ACC112 (cell line): ENCODE results near the gene ZNF575.

Experiments
- H2AFZ ChIP-seq: fragments of 200-600 bp; sonication (generic); one replicate; pipeline ENCODE4 v1.6.0; 2017; ENCODE audit warnings: antibody characterized with exemption, low read length; ENCODE audit not compliant: unreplicated experiment
- H3K27ac ChIP-seq: fragments of 200-600 bp; sonication (generic); 2 replicates; pipeline ENCODE4 v1.5.1; 2014; ENCODE audit warnings: low read depth, mild to moderate bottlenecking, antibody characterized with exemption, low read length, moderate library complexity
- H3K27me3 ChIP-seq: fragments of 200-600 bp; sonication (generic); 2 replicates; pipeline ENCODE4 v1.6.1; 2014; ENCODE audit warnings: mild to moderate bottlenecking, antibody characterized with exemption, low read length, moderate library complexity, mixed read lengths; ENCODE audit not compliant: insufficient read depth
- H3K36me3 ChIP-seq: fragments of 200-600 bp; sonication (generic); 2 replicates; pipeline ENCODE4 v1.6.1; 2016; ENCODE audit warnings: mild to moderate bottlenecking, antibody characterized with exemption, low read length, moderate library complexity, mixed read lengths; ENCODE audit not compliant: insufficient read depth
- H3K4me1 ChIP-seq: fragments of 200-600 bp; sonication (generic); one replicate; pipeline ENCODE4 v1.6.1; 2016; ENCODE audit warnings: low read length, mixed read lengths; ENCODE audit not compliant: insufficient read depth, unreplicated experiment, control insufficient read depth
- H3K4me3 ChIP-seq: fragments of 200-600 bp; sonication (generic); 2 replicates; pipeline ENCODE4 v1.5.1; 2014; ENCODE audit warnings: mild to moderate bottlenecking, low read depth, low read length
- H3K79me2 ChIP-seq: fragments of 200-600 bp; sonication (generic); one replicate; pipeline ENCODE4 v1.6.0; 2016; ENCODE audit warnings: low read length; ENCODE audit not compliant: control insufficient read depth, unreplicated experiment, insufficient read depth

The ZNF575 gene

DNA sequence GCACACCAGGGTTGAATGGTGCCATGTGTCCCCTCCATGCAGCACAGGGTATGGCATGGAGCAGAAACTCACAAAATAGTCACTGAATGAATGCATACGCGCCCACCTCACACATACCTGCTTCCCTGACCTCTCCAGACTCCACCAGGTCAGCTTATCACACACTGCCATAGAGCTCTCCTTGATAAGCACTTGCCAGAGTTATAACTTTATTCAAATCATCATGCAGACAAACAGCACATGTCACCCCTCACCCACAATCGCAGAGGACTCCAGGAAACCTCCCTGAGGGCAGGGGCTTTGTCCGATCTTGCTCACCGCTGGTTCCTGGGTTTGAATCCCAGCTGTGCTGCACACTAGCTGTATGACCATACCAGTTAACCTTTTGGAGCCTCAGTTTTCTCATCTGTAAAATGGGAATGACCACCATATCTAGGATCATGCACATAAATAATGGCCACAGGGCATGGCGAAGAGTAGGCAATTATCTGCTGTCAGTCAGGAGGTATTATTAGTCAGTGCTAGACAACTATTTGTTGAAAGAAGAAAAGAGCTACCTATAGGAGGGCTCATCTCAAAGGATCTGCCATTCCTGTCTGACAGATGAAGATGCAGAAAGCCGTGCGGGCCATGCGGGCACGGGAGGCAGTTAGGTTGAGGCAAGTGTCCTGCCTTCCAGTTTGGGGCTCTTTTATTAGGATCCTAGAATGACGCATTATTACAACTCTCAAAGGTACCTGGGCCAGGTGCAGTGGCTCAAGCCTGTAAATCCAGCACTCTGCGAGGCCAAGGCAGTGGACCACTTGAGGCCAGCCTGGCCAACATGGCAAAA is 28.4 kb downstream of the ZNF575 start:
- Histone ChIP-seq H3K27me3 (no peaks in the 10 kb centered on the region), H3K4me1 (peaks cover 8% of the 10 kb centered on the region), H3K27ac (peak overlapping the region; percentile 45; the same call in 1 of the 2 replicates), H2AFZ (no peak overlapping the region), H3K4me3 (no peak overlapping the region), H3K36me3 (0 out of 2 replicates have a peak, but pooled peaks cover 6% of the 10 kb centered on the region), H3K79me2 (peaks cover 2% of the 10 kb centered on the region)

DNA sequence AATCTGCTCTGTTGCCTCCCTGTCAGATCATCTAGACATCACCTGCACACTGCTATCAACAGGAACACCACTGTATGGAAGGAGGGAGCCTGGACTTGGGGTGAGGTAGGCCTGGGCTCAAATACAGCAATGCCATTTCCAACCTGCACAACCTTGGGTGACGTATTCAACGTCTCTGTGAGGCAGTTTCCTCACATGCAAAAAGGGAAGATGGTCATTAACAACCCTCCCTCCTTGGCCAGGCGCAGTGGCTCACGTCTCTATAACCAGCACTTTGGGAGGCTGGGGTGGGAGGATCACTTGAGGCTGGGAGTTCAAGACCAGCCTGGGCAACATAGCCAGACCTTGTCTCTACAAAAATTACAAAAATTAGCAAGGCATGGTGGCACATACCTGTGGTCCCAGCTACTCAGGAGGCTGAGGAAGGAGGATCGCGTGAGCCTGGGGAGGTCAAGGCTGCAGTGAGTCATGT is 29.3 kb downstream of the ZNF575 start:
- Histone ChIP-seq H3K4me1 (peaks cover 8% of the 10 kb centered on the region), H3K27ac (peak overlapping the region; percentile 39; the same call in 1 of the 2 replicates)

DNA sequence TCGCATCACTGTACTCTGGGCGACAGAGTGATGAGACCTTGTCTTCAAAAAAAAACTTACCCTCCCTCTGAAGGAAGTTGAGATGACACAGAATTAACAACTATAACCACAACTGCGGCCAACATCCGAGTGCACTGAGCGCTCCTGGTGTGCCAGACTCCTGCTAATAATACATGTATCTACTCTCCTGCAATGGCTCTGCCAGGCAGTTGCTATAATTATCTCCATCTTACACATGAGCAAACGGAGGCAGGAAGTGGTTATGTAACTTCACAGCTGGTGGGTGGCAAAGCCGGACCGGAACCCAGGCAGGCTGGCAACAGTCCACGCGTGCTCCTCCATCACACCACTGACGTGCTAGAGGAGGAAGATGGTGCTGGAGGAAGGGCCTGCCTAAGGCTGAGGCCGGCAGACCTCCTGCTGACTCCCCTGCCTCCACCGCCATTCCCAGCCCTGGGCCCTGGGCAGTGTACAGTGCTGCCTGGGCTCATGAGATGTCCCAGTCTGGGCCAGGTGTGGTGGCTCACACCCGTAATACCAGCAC is 29.8 kb downstream of the ZNF575 start:
- H3K4me3 ChIP-seq: no peak overlapping the region
- H2AFZ ChIP-seq: no peak overlapping the region
- 0 out of 2 replicates have a peak, but pooled peaks cover 6% of the 10 kb centered on the region for H3K36me3 ChIP-seq
- peak overlapping the region; percentile 47 for H3K27ac ChIP-seq
- H3K4me1 ChIP-seq: peaks cover 7% of the 10 kb centered on the region
- no peaks in the 10 kb centered on the region for H3K27me3 ChIP-seq
- peaks cover 2% of the 10 kb centered on the region for H3K79me2 ChIP-seq

More for the DNA sequence above, 29.3 kb downstream of the ZNF575 start:
- no peak overlapping the region for H3K4me3 ChIP-seq
- peaks cover 2% of the 10 kb centered on the region for H3K79me2 ChIP-seq
- H3K36me3 ChIP-seq: 0 out of 2 replicates have a peak, but pooled peaks cover 6% of the 10 kb centered on the region
- no peak overlapping the region for H2AFZ ChIP-seq
- no peaks in the 10 kb centered on the region for H3K27me3 ChIP-seq

DNA sequence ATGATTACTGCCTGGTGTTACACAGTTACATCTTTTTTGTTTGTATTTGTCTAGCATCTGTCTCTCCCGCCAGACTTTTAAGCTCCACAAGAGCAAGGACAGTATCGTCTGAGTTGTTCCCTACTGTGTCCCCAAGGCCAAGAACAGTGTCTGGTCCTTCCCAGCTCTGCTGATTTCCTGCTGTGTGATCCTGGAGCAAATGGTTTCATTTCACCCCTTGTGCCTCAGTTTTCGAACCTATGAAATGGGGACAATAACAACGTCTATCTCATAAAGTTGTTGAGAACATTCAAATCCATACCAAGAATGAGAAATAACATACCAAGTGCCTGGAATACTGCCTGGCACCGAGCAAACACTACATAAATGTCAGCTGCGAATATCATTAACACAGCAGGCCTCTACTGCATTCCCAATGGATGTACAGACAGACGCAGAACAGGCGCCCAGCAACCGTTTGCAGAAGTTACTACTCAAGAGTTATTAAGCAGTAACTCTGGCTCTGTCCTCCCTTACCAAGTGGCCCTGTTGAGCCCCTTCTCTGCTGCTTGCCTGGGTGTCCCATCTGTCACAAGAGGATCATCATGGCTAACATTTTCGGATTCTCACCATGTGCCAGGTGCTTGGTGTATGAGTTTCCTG is 30.9 kb downstream of the ZNF575 start:
- Histone ChIP-seq H3K4me3 (no peak overlapping the region), H3K27me3 (no peaks in the 10 kb centered on the region), H3K79me2 (peaks cover 2% of the 10 kb centered on the region), H3K36me3 (0 out of 2 replicates have a peak, but pooled peaks cover 6% of the 10 kb centered on the region), H3K27ac (peak overlapping the region; percentile 47; the same call in 1 of the 2 replicates), H2AFZ (no peak overlapping the region), H3K4me1 (peaks cover 5% of the 10 kb centered on the region)

DNA sequence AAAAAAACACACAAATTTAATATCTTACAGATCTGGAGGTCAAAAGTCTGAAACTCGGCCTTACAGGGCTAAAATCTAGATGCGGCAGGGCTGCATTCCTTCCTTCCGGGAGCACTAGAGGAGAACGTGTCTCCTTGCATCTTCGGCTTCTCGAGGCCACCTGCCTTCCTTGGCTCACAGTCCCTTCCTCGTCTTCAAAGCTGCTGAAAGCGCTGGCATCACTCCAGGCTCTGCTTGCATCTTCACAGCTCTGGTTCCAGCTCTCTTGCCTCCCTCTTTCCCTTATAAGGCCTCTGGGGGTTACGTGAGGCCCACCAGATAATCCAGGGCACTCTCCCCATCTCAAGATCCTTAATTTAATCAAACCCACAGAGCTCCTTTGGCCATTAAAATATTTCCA is 31.8 kb downstream of the ZNF575 start:
- Histone ChIP-seq H3K36me3 (0 out of 2 replicates have a peak, but pooled peaks cover 6% of the 10 kb centered on the region), H3K79me2 (peaks cover 2% of the 10 kb centered on the region), H3K4me1 (peaks cover 5% of the 10 kb centered on the region), H3K27me3 (no peaks in the 10 kb centered on the region), H3K4me3 (no peak overlapping the region), H3K27ac (no peak overlapping the region), H2AFZ (no peak overlapping the region)

DNA sequence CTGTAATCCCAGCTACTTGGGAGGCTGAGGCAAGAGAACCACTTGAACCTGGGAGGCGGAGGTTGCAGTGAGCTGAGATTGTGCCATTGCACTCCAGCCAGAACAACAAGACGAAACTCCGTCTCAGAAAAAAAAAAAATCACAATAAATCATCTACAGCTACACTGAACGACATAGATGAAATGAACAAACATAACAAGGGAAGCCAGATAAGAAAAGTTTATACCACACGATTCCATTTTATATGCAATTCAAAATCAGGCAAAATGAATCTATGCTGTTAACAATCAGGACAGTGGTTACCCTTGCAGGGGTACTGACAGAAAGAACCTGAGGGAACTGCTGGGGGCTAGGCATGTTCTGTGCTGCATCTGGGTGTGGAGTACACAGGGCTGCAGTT is 36.7 kb downstream of the ZNF575 start:
- no peak overlapping the region for H3K4me3 ChIP-seq
- no peak overlapping the region for H3K27ac ChIP-seq
- no peak overlapping the region for H2AFZ ChIP-seq
- H3K4me1 ChIP-seq: no peaks in the 10 kb centered on the region
- H3K27me3 ChIP-seq: no peaks in the 10 kb centered on the region
- H3K79me2 ChIP-seq: peaks cover 14% of the 10 kb centered on the region
- H3K36me3 ChIP-seq: 0 out of 2 replicates have a peak, but pooled peaks cover 3% of the 10 kb centered on the region

DNA sequence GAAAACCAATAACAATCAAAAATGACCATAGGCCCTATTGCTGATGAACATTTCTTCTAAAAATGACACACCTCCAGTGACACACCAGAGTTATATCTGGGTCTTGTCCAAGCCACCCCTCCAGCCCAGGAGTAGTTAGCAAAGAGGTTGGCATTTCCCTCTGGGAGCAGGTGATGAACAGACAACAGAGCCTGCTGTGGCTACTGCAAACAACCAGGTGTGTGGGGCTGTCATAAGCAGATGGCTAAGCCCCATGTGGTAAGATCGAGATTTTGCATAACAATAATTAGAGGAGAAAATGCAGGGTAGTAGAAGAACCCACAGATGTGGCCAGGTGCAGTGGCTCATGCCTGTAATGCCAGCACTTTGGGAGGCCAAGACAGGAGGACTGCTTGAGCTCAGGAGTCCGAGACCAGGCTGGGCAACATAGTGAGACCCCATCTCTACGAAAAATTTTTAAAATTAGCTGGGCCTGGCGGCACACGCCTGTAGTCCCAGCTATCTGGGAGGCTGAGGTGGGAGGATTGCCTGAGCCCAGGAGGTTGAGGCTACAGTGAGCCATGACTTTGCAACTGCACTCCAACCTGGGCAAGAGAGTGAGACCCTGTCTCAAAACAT is 37.3 kb downstream of the ZNF575 start:
- H3K79me2 ChIP-seq: peaks cover 18% of the 10 kb centered on the region
- H3K4me3 ChIP-seq: no peak overlapping the region
- no peaks in the 10 kb centered on the region for H3K27me3 ChIP-seq
- no peak overlapping the region for H2AFZ ChIP-seq
- H3K36me3 ChIP-seq: 0 out of 2 replicates have a peak, but pooled peaks cover 3% of the 10 kb centered on the region
- H3K4me1 ChIP-seq: no peaks in the 10 kb centered on the region
- no peak overlapping the region for H3K27ac ChIP-seq

DNA sequence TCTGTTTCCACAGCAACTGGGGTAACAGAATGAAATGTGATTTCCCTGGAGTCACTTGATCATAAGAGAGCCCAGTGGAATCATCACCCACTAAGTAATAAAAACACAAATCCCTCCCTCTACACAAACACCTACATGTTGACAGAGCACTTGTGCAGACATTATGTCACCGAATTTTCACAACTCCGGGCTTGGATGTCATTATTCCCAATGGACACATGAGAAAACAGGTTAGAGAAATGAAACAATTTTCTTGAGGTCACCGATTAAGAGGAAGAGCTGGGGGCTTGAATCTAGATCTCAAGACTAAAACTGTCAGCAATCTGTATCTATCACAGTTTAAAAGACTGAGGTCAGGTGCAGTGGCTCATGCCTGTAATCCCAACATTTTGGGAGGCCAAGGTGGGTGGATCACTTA is 39.2 kb downstream of the ZNF575 start:
- no peak overlapping the region for H3K4me3 ChIP-seq
- H3K79me2 ChIP-seq: peaks cover 18% of the 10 kb centered on the region
- H2AFZ ChIP-seq: no peak overlapping the region
- H3K27ac ChIP-seq: no peak overlapping the region
- H3K4me1 ChIP-seq: peaks cover 3% of the 10 kb centered on the region
- 0 out of 2 replicates have a peak, but pooled peaks cover 3% of the 10 kb centered on the region for H3K36me3 ChIP-seq
- H3K27me3 ChIP-seq: no peaks in the 10 kb centered on the region

DNA sequence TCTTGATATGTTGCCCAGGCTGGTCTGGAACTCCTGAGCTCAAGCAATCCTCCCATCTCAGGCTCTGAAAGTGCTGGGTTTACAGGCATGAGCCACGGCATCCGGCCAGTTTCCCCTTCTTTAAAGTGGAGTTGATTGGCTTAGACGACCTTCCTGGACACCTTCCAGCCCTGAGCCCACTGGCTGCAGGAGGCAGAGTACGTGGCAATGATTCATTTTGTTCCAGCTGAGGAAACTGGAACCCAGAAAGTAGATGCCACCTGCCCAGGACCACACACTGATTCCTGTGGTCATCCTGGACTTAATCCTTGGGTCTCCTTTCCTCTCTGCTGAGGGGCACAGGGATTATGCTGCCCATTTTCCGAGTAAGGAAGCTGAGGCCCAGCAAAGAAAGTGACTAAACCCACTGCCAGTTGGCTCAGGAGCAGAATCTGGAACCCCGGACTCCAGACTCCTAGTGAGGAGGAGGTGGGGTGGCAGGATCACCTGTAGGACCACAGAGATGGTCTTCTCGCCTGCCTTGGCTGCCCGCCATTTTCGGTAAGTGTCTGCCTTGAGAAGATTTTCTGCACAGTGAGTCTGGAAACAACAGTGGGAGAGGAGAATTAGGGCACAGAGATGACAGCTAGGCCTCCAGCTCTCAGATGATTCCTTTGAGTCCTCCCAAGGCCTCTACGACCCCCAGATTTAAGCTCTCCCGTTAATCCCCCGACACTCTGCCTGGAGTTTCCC is 41.6 kb downstream of the ZNF575 start:
- Histone ChIP-seq H3K36me3 (0 out of 2 replicates have a peak, but pooled peaks cover 3% of the 10 kb centered on the region), H3K27me3 (no peaks in the 10 kb centered on the region), H3K27ac (peak overlapping the region; percentile 79), H3K4me3 (peak overlapping the region; percentile 100), H3K79me2 (peaks cover 18% of the 10 kb centered on the region), H3K4me1 (peaks cover 3% of the 10 kb centered on the region), H2AFZ (peak overlapping the region; percentile 98)
